ENCODE results near the gene RASGEF1B.

GRCh38 chr4:81376720-81377119 lies 95.0 kb downstream of the RASGEF1B start:
- TF ChIP-seq POLR2A (IDR thresholded peaks at IDR 0.05; ENCODE audit: low read length): no peak
- no peak for TF ChIP-seq GATA1 (IDR thresholded peaks at IDR 0.05; ENCODE audit: low read depth, low read length)

Measured in erythroblast (primary cell).